Stimulated activated CD4-positive, alpha-beta T cell treated with anti-CD3 and anti-CD28 coated beads, Interleukin-15, amount 100 ng/mL, for 1 hour (primary cell): ENCODE measurements around the gene UCHL1.
"Not testable (repeated sequence)": the region's sequence is repeated elsewhere in the genome, so short reads cannot be mapped to it uniquely, and the experiment has no call there.

Experiments
- DNase-seq, 2 donors: peaks; one replicate each; pipeline ENCODE4 v3.0.0-alpha.2; 2020; ENCODE audit warnings: low read depth in 1 of 2, low spot score in 1 of 2

The UCHL1 gene

GRCh38 chr4:41236032-41236431 lies 20.7 kb upstream of the UCHL1 start:
- DNase-seq = no peak

- DNase-seq = no peak
These were observed 20.2 kb upstream of the UCHL1 start for GRCh38 chr4:41236508-41236907.

GRCh38 chr4:41241919-41242318 lies 14.8 kb upstream of the UCHL1 start:
- no peak for DNase-seq

- no peak for DNase-seq
These were observed 10.7 kb upstream of the UCHL1 start for GRCh38 chr4:41245983-41246382.

GRCh38 chr4:41256131-41256739 lies 493 bp upstream of the UCHL1 start:
- no peak for DNase-seq

- DNase-seq = peak in 1 of 2 donors; percentile 31
These were observed 651 bp downstream of the UCHL1 start for GRCh38 chr4:41257257-41257901.

- no peak for DNase-seq
These were observed 1.2 kb downstream of the UCHL1 start for GRCh38 chr4:41257906-41258305.

GRCh38 chr4:41258783-41259182 lies 2.1 kb downstream of the UCHL1 start:
- DNase-seq = no peak

GRCh38 chr4:41260116-41260733 lies 3.5 kb downstream of the UCHL1 start:
- DNase-seq = no peak

GRCh38 chr4:41262198-41262597 lies 5.5 kb downstream of the UCHL1 start:
- DNase-seq = no peak

- DNase-seq = no peak
These were observed 7.5 kb downstream of the UCHL1 start for GRCh38 chr4:41264212-41264611.

GRCh38 chr4:41267997-41268396 lies 11.3 kb downstream of the UCHL1 start:
- no peak for DNase-seq

- no peak for DNase-seq
These were observed 12.2 kb downstream of the UCHL1 start for GRCh38 chr4:41268721-41269517.

- DNase-seq = no peak
These were observed 13.0 kb downstream of the UCHL1 start for GRCh38 chr4:41269682-41270081.

- not testable (repeated sequence) for DNase-seq
These were observed 19.2 kb downstream of the UCHL1 start for GRCh38 chr4:41275931-41276330.

- DNase-seq = no peak
These were observed 23.3 kb downstream of the UCHL1 start for GRCh38 chr4:41280010-41280409.

- DNase-seq = no peak
These were observed 24.4 kb downstream of the UCHL1 start for GRCh38 chr4:41281038-41281634.

- DNase-seq = no peak
These were observed 25.6 kb downstream of the UCHL1 start for GRCh38 chr4:41282366-41282765.

GRCh38 chr4:41285202-41285863 lies 28.6 kb downstream of the UCHL1 start:
- DNase-seq = no peak

GRCh38 chr4:41285864-41286235 lies 29.1 kb downstream of the UCHL1 start:
- DNase-seq = no peak

- DNase-seq = no peak
These were observed 30.3 kb downstream of the UCHL1 start for GRCh38 chr4:41287005-41287404.
